Activated B cell treated with CpG ODN at 0.5 μM for 24 hours (primary cell): ENCODE data around the gene OR2H2. TPM values are rescaled to one million over a fixed set of nuclear protein-coding genes. Genes with fewer than 3 reads are reported as not detected.
A peak's percentile ranks its signal among the peaks of the same experiment; 100 is the strongest.

Experiments used
- ATAC-seq: fragments of 200-7000 bp; cut with Tn5 transposase; one replicate; pipeline ENCODE4 v1.10.0; 2021; ENCODE audit warnings: low read depth, mild to moderate bottlenecking, moderate library complexity
- CTCF ChIA-PET: fragments of 350-600 bp; sonication (Branson Sonifier 250); formaldehyde crosslinking; loops from one replicate; lab custom pipeline; 2021; ENCODE audit warnings: antibody characterized with exemption; lab: Charles Lee
- POLR2A ChIA-PET: fragments of 350-600 bp; sonication (Branson Sonifier 250); formaldehyde crosslinking; loops from one replicate; lab custom pipeline; 2021; ENCODE audit warnings: antibody characterized with exemption; lab: Charles Lee
- DNase-seq: peaks from one replicate; pipeline ENCODE4 v3.0.0; 2022
- H3K27ac Mint-ChIP-seq: one replicate; pipeline ENCODE4 v1.8.0; 2020; ENCODE audit warnings: mixed read lengths
- H3K27me3 Mint-ChIP-seq: one replicate; pipeline ENCODE4 v1.8.0; 2021; ENCODE audit warnings: mixed read lengths
- H3K36me3 Mint-ChIP-seq: one replicate; pipeline ENCODE4 v1.8.0; 2021; ENCODE audit warnings: low read depth, mixed read lengths
- H3K4me1 Mint-ChIP-seq: one replicate; pipeline ENCODE4 v1.8.0; 2021; ENCODE audit warnings: mixed read lengths
- H3K4me3 Mint-ChIP-seq: one replicate; pipeline ENCODE4 v1.8.0; 2020; ENCODE audit warnings: mild to moderate bottlenecking, mixed read lengths
- H3K9me3 Mint-ChIP-seq: one replicate; pipeline ENCODE4 v1.8.0; 2020; ENCODE audit warnings: mixed read lengths
- CTCF ChIP-seq: fragments of 200-600 bp; IDR thresholded peaks from one replicate; pipeline ENCODE4 v1.8.0; 2022; ENCODE audit warnings: antibody characterized with exemption, mild to moderate bottlenecking
- intact Hi-C: fragments of 100-400 bp; cut with micrococcal nuclease; formaldehyde crosslinking; loops from one replicate; pipeline ENCODE4 v1.15.1; 2024
- total RNA-seq: library from RNA; stranded (reverse); gene quantifications from 2 replicates; pipeline ENCODE4 v1.2.3, GENCODE V29; 2022

Gene OR2H2
- total RNA-seq, 1 donor from 2014 or later: not detected

GRCh38 chr6:29603930-29604329, 19.0 kb downstream of the OR2H2 start:
- peaks cover 72% of the 10 kb centered on the region for H3K36me3 Mint-ChIP-seq
- H3K9me3 Mint-ChIP-seq: no peaks in the 10 kb centered on the region
- TF ChIP-seq CTCF: no peak
- CTCF ChIA-PET: no interaction called here
- H3K4me1 Mint-ChIP-seq: no peaks in the 10 kb centered on the region
- intact Hi-C loops: no loop called here
- no peak for ATAC-seq
- no peak for DNase-seq
- POLR2A ChIA-PET: interaction anchor here (0.9 kb wide), 1 partner anchor 16 kb away, joined by 5 read pairs; no protein-coding TSS in a partner anchor
- H3K27me3 Mint-ChIP-seq: no peaks in the 10 kb centered on the region
- H3K4me3 Mint-ChIP-seq: no peak overlapping the region
- no peak overlapping the region for H3K27ac Mint-ChIP-seq

- ATAC-seq (no peak), DNase-seq (no peak)
- TF ChIP-seq CTCF: no peak
- Mint-ChIP-seq H3K36me3 (peaks cover 82% of the 10 kb centered on the region), H3K9me3 (no peaks in the 10 kb centered on the region), H3K27ac (no peak overlapping the region), H3K4me1 (no peaks in the 10 kb centered on the region), H3K27me3 (no peaks in the 10 kb centered on the region), H3K4me3 (no peak overlapping the region)
- intact Hi-C loops: no loop called here
- ChIA-PET CTCF (no interaction called here), POLR2A (no interaction called here)
These were observed 23.2 kb downstream of the OR2H2 start for GRCh38 chr6:29608131-29608530.

- CTCF ChIA-PET: interaction anchor here (0.7 kb wide), 1 partner anchor 14 kb away, joined by 3 read pairs; no protein-coding TSS in a partner anchor
- intact Hi-C loops: no loop called here
- no peak overlapping the region for H3K27ac Mint-ChIP-seq
- no peak for ATAC-seq
- POLR2A ChIA-PET: no interaction called here
- no peaks in the 10 kb centered on the region for H3K9me3 Mint-ChIP-seq
- TF ChIP-seq CTCF: no peak
- no peak overlapping the region for H3K4me3 Mint-ChIP-seq
- no peaks in the 10 kb centered on the region for H3K27me3 Mint-ChIP-seq
- no peak for DNase-seq
- no peaks in the 10 kb centered on the region for H3K4me1 Mint-ChIP-seq
- peaks cover 80% of the 10 kb centered on the region for H3K36me3 Mint-ChIP-seq
These were observed 25.6 kb downstream of the OR2H2 start for GRCh38 chr6:29610540-29610939.

- H3K27me3 Mint-ChIP-seq: no peaks in the 10 kb centered on the region
- CTCF ChIA-PET: interaction anchor here (0.7 kb wide), 1 partner anchor 15 kb away, joined by 3 read pairs; no protein-coding TSS in a partner anchor
- no peak for ATAC-seq
- H3K4me1 Mint-ChIP-seq: no peaks in the 10 kb centered on the region
- peaks cover 73% of the 10 kb centered on the region for H3K36me3 Mint-ChIP-seq
- intact Hi-C loops: no loop called here
- POLR2A ChIA-PET: interaction anchor here (0.6 to 0.7 kb wide), 2 partner anchors 13 to 631 kb away, joined by 3 to 4 read pairs; no protein-coding TSS in a partner anchor
- no peak for DNase-seq
- H3K9me3 Mint-ChIP-seq: no peaks in the 10 kb centered on the region
- H3K27ac Mint-ChIP-seq: no peak overlapping the region
- H3K4me3 Mint-ChIP-seq: no peak overlapping the region
- no peak for TF ChIP-seq CTCF
These were observed 26.5 kb downstream of the OR2H2 start for GRCh38 chr6:29611426-29611825.

- Mint-ChIP-seq H3K27ac (no peak overlapping the region), H3K4me1 (no peaks in the 10 kb centered on the region), H3K36me3 (peaks cover 75% of the 10 kb centered on the region), H3K4me3 (no peak overlapping the region), H3K27me3 (no peaks in the 10 kb centered on the region), H3K9me3 (no peaks in the 10 kb centered on the region)
- CTCF ChIA-PET: interaction anchor here (0.8 to 1.7 kb wide), 2 partner anchors 12 to 36 kb away, joined by 3 to 10 read pairs; no protein-coding TSS in a partner anchor
- no peak for TF ChIP-seq CTCF
- intact Hi-C loops: no loop called here
- ATAC-seq: peak; percentile 56
- no peak for DNase-seq
- POLR2A ChIA-PET: no interaction called here
These were observed 33.0 kb downstream of the OR2H2 start for GRCh38 chr6:29617782-29618554.
